NOMO-1 treated with DMSO at 0.1 percent for 48 hours (cell line): ENCODE results near the gene CD300LD.
A peak's percentile ranks its signal among the peaks of the same experiment; 100 is the strongest.
"Not testable (repeated sequence)": the region's sequence is repeated elsewhere in the genome, so short reads cannot be mapped to it uniquely, and the experiment has no call there.

Experiments used
- DNase-seq: peaks from one replicate; lab custom pipeline; 2025; ENCODE audit not compliant: unreplicated experiment; lab: John Stamatoyannopoulos, UW

The CD300LD gene

GRCh38 chr17:74592087-74592990 lies at the start of gene CD300LD:
CD300LD (minus strand) TSS chr17:74592283; CDS start chr17:74592202, 81 bp downstream.
- DNase-seq = peak; percentile 83

- DNase-seq = peak; percentile 95
These were observed 49.3 kb upstream of the CD300LD start for GRCh38 chr17:74641224-74641957.

- peak; percentile 88 for DNase-seq
These were observed 47.6 kb upstream of the CD300LD start for GRCh38 chr17:74639704-74640151.

GRCh38 chr17:74637926-74638325 lies 45.8 kb upstream of the CD300LD start:
- DNase-seq = peak; percentile 19

- peak; percentile 64 for DNase-seq
These were observed 45.2 kb upstream of the CD300LD start for GRCh38 chr17:74637265-74637664.

- not testable (repeated sequence) for DNase-seq
These were observed 44.5 kb upstream of the CD300LD start for GRCh38 chr17:74636541-74637085.

GRCh38 chr17:74635418-74635817 lies 43.3 kb upstream of the CD300LD start:
- no peak for DNase-seq

- DNase-seq = no peak
These were observed 41.2 kb upstream of the CD300LD start for GRCh38 chr17:74633326-74633725.

- DNase-seq = peak; percentile 24
These were observed 40.5 kb upstream of the CD300LD start for GRCh38 chr17:74632617-74633016.

- peak; percentile 97 for DNase-seq
These were observed 39.7 kb upstream of the CD300LD start for GRCh38 chr17:74631468-74632450.

GRCh38 chr17:74630251-74630650 lies 38.2 kb upstream of the CD300LD start:
- DNase-seq = not testable (repeated sequence)

GRCh38 chr17:74625661-74626060 lies 33.6 kb upstream of the CD300LD start:
- no peak for DNase-seq

GRCh38 chr17:74624131-74624530 lies 32.0 kb upstream of the CD300LD start:
- no peak for DNase-seq

- peak; percentile 69 for DNase-seq
These were observed 31.6 kb upstream of the CD300LD start, which contains the start of gene CD300E for GRCh38 chr17:74623693-74624093. CD300E (minus strand) TSS chr17:74623738; CDS start chr17:74623621, 117 bp downstream.

- DNase-seq = no peak
These were observed 27.1 kb upstream of the CD300LD start for GRCh38 chr17:74619077-74619673.

GRCh38 chr17:74618451-74618850 lies 26.4 kb upstream of the CD300LD start:
- no peak for DNase-seq

GRCh38 chr17:74616696-74617095 lies 24.6 kb upstream of the CD300LD start:
- no peak for DNase-seq

- no peak for DNase-seq
These were observed 20.0 kb upstream of the CD300LD start for GRCh38 chr17:74612046-74612445.

- DNase-seq = no peak
These were observed 18.0 kb upstream of the CD300LD start for GRCh38 chr17:74610108-74610507.

- DNase-seq = no peak
These were observed 16.4 kb upstream of the CD300LD start for GRCh38 chr17:74608511-74608910.
